Thyroid gland (tissue), 4 donors: ENCODE measurements around the gene ZNF423. TPM values are rescaled to one million over a fixed set of nuclear protein-coding genes. Genes with fewer than 3 reads are reported as not detected.

Experiments
- DNase-seq, 2 donors: peaks; one replicate each; pipeline ENCODE4 v3.0.0-alpha.2; 2019
- H3K27ac ChIP-seq, 3 donors: fragments of 200-600 bp; sonication (generic); 1 replicate in 2 of 3; 2 replicates in 1 of 3; pipeline ENCODE4 v1.5.1; 2016 to 2019; ENCODE audit warnings: mild to moderate bottlenecking in 1 of 3, moderate library complexity in 1 of 3
- H3K27me3 ChIP-seq: fragments of 200-600 bp; sonication (generic); one replicate; pipeline ENCODE4 v1.5.1; 2019
- H3K36me3 ChIP-seq, 2 donors: fragments of 200-600 bp; sonication (generic); one replicate each; pipeline ENCODE4 v1.5.1; 2016 to 2019
- H3K4me1 ChIP-seq, 2 donors: fragments of 200-600 bp; sonication (generic); one replicate each; pipeline ENCODE4 v1.5.1; 2017 to 2019
- H3K4me3 ChIP-seq, 3 donors: fragments of 200-600 bp; sonication (generic); replicated peaks in 1 of 3; 1 replicate in 2 of 3; 2 replicates in 1 of 3; pipeline ENCODE4 v1.5.1; 2016; ENCODE audit warnings: mild to moderate bottlenecking in 1 of 3
- H3K9me3 ChIP-seq: fragments of 200-600 bp; sonication (generic); one replicate; pipeline ENCODE4 v1.5.1; 2017
- POLR2A ChIP-seq, 2 donors: fragments of 450-650 bp; IDR thresholded peaks; one replicate each; pipeline ENCODE4 v1.6.1; 2017; ENCODE audit warnings: antibody characterized with exemption in 2 of 2, mild to moderate bottlenecking in 2 of 2, moderate library complexity in 1 of 2
- WGBS, 2 donors: methylation state at CpG; one replicate each; pipeline ENCODE4 v1.1.5; 2017; 5-methylcytosine and 5-hydroxymethylcytosine counted together
- intact Hi-C: fragments of 100-400 bp; cut with DNase I; formaldehyde crosslinking; loops from one replicate; pipeline ENCODE4 v1.15.1; 2023
- total RNA-seq, 4 donors: library from RNA; depleted of rRNA; stranded (reverse); fragments of >200 nt; gene quantifications; one replicate each; pipeline ENCODE4 v1.2.3, GENCODE V29; 2016
- TF ChIP-seq, protein P1 (sequence below), 6 experiments: fragments of 200-600 bp in 3 of 6; fragments of 450-650 bp in 3 of 6; sonication (generic) in 3 of 6; IDR thresholded peaks; one replicate each; pipeline ENCODE4 v1.5.1; 2016 to 2019; ENCODE audit warnings: antibody characterized with exemption in 6 of 6, mild to moderate bottlenecking in 2 of 6, inconsistent platforms in 1 of 6, moderate library complexity in 1 of 6

Gene ZNF423
- total RNA-seq, 4 donors from 2014 or later: 7.4 to 10.0 (median 8.5) TPM

- intact Hi-C loops: no loop called here
- Histone ChIP-seq H3K4me1 (peaks cover 4 to 16% of the 10 kb centered on the region in 2 donors), H3K9me3 (no peaks in the 10 kb centered on the region), H3K27me3 (no peaks in the 10 kb centered on the region), H3K36me3 (no peaks in the 10 kb centered on the region), H3K27ac (no peak overlapping the region), H3K4me3 (no peak overlapping the region)
- 64 to 74% methylated on average over 15 to 19 of the region's 19 CpGs for WGBS, 2 donors
- TF ChIP-seq, protein P1, sequence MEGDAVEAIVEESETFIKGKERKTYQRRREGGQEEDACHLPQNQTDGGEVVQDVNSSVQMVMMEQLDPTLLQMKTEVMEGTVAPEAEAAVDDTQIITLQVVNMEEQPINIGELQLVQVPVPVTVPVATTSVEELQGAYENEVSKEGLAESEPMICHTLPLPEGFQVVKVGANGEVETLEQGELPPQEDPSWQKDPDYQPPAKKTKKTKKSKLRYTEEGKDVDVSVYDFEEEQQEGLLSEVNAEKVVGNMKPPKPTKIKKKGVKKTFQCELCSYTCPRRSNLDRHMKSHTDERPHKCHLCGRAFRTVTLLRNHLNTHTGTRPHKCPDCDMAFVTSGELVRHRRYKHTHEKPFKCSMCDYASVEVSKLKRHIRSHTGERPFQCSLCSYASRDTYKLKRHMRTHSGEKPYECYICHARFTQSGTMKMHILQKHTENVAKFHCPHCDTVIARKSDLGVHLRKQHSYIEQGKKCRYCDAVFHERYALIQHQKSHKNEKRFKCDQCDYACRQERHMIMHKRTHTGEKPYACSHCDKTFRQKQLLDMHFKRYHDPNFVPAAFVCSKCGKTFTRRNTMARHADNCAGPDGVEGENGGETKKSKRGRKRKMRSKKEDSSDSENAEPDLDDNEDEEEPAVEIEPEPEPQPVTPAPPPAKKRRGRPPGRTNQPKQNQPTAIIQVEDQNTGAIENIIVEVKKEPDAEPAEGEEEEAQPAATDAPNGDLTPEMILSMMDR (IDR thresholded peaks at IDR 0.05): no peak
- TF ChIP-seq POLR2A (IDR thresholded peaks at IDR 0.05): no peak
- DNase-seq: no peak
Observed at GRCh38 chr16:49742428-49743202, 113.3 kb downstream of the ZNF423 start.

GRCh38 chr16:49740256-49740655, 115.7 kb downstream of the ZNF423 start:
- no peak overlapping the region for H3K4me3 ChIP-seq
- no peak for TF ChIP-seq POLR2A (IDR thresholded peaks at IDR 0.05)
- TF ChIP-seq, protein P1 (IDR thresholded peaks at IDR 0.05): no peak
- intact Hi-C loops: no loop called here
- H3K27me3 ChIP-seq: no peaks in the 10 kb centered on the region
- H3K36me3 ChIP-seq: no peaks in the 10 kb centered on the region
- peaks cover 4 to 16% of the 10 kb centered on the region in 2 donors for H3K4me1 ChIP-seq
- H3K9me3 ChIP-seq: no peaks in the 10 kb centered on the region
- WGBS, 2 donors: 69 to 85% methylated on average over 6 to 7 of the region's 7 CpGs
- DNase-seq: no peak
- no peak overlapping the region for H3K27ac ChIP-seq

DNA sequence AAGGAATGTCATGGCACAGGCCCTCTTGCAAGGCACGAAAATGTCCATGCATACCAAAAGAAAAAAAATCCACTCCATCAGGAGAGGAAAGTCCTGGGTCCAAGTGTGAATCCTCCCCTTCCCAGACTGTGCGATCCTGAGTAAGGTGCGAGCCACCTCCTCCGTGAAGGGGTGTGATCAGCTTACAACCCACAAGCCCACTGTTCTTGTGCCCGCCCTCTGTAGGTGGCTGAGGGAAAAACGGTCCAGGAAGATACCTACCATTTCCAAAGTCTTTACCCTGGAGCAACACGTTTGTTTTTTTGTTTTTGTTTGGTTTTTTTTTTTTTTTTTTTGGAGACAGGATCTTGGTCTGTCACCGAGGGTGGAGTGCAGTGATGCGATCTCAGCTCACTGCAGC, 116.5 kb downstream of the ZNF423 start:
- TF ChIP-seq, protein P1 (IDR thresholded peaks at IDR 0.05): no peak
- no peak for TF ChIP-seq POLR2A (IDR thresholded peaks at IDR 0.05)
- WGBS, 2 donors: 80 to 83% methylated on average over 9 of the region's 9 CpGs
- Histone ChIP-seq H3K9me3 (no peaks in the 10 kb centered on the region), H3K4me3 (no peak overlapping the region), H3K36me3 (no peaks in the 10 kb centered on the region), H3K27ac (no peak overlapping the region), H3K27me3 (no peaks in the 10 kb centered on the region), H3K4me1 (peaks cover 4 to 16% of the 10 kb centered on the region in 2 donors)
- intact Hi-C loops: no loop called here
- no peak for DNase-seq

DNA sequence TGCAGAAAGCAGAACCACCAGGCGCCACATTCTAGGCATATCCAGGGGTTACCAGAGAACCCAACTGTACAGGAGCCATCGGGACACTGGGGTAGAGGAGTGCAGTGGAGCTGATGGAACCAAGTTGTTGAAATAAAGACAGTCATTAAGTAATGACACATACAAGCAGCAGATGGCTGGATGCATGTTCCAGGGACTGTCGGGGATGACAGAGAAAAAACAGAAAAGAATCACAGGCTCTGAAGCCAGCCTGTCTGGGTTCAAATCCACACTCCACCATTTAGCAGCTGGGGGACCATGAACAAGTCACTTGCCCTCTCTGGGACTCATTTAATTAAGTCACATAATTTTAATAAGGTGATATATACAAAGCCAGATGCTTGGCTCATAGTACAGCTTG, 117.1 kb downstream of the ZNF423 start:
- H3K36me3 ChIP-seq: no peaks in the 10 kb centered on the region
- no peak overlapping the region for H3K4me3 ChIP-seq
- H3K4me1 ChIP-seq: peaks cover 4 to 15% of the 10 kb centered on the region in 2 donors
- no peak for TF ChIP-seq POLR2A (IDR thresholded peaks at IDR 0.05)
- TF ChIP-seq, protein P1 (IDR thresholded peaks at IDR 0.05): no peak
- H3K27me3 ChIP-seq: no peaks in the 10 kb centered on the region
- no peak for DNase-seq
- intact Hi-C loops: no loop called here
- no peaks in the 10 kb centered on the region for H3K9me3 ChIP-seq
- H3K27ac ChIP-seq: no peak overlapping the region
- 93 to 94% methylated on average over 3 of the region's 3 CpGs for WGBS, 2 donors

- DNase-seq: no peak
- intact Hi-C loops: no loop called here
- TF ChIP-seq, protein P1 (IDR thresholded peaks at IDR 0.05): no peak
- no peak for TF ChIP-seq POLR2A (IDR thresholded peaks at IDR 0.05)
- H3K4me3 ChIP-seq: no peak overlapping the region
- 95 to 97% methylated on average over 10 of the region's 10 CpGs for WGBS, 2 donors
- H3K4me1 ChIP-seq: peaks cover 3 to 7% of the 10 kb centered on the region in 2 donors
- no peak overlapping the region for H3K27ac ChIP-seq
- H3K36me3 ChIP-seq: no peaks in the 10 kb centered on the region
- no peaks in the 10 kb centered on the region for H3K9me3 ChIP-seq
- H3K27me3 ChIP-seq: no peaks in the 10 kb centered on the region
Observed at GRCh38 chr16:49738001-49738400, 117.9 kb downstream of the ZNF423 start.
